CD4-positive, alpha-beta memory T cell (primary cell): ENCODE results near the gene MIAT. TPM values are rescaled to one million over a fixed set of nuclear protein-coding genes. Genes with fewer than 3 reads are reported as not detected.

Experiments used
- CTCF ChIA-PET: fragments of 350-600 bp; sonication (Branson Sonifier 250); formaldehyde crosslinking; loops from one replicate; lab custom pipeline; 2021; ENCODE audit warnings: inconsistent platforms; ENCODE audit not compliant: partially characterized antibody; lab: Charles Lee
- POLR2A ChIA-PET: fragments of 350-600 bp; sonication (Branson Sonifier 250); formaldehyde crosslinking; loops from one replicate; lab custom pipeline; 2021; ENCODE audit not compliant: partially characterized antibody; lab: Charles Lee
- DNase-seq, 5 donors: peaks; one replicate each; pipeline versions ENCODE4 v3.0.0 to v3.0.0-alpha.2; 2020 to 2022; ENCODE audit warnings: mixed read lengths in 1 of 5
- H3K27ac ChIP-seq: one replicate; pipeline ENCODE4 v1.7.0; 2013; ENCODE audit warnings: low read depth, low read length
- H3K27me3 ChIP-seq: 2 replicates; pipeline ENCODE4 v1.7.0; 2013; ENCODE audit warnings: mild to moderate bottlenecking, low read length, moderate library complexity; ENCODE audit not compliant: insufficient read depth
- H3K36me3 ChIP-seq: 2 replicates; pipeline ENCODE4 v1.7.0; 2013; ENCODE audit warnings: mild to moderate bottlenecking, low read length, moderate library complexity; ENCODE audit not compliant: insufficient read depth
- H3K4me1 ChIP-seq: 2 replicates; pipeline ENCODE4 v1.7.0; 2013; ENCODE audit warnings: mild to moderate bottlenecking, low read length, moderate library complexity; ENCODE audit not compliant: insufficient read depth
- H3K4me3 ChIP-seq, 2 donors: one replicate each; pipeline ENCODE4 v1.7.0; 2013; ENCODE audit warnings: low read length in 2 of 2, mild to moderate bottlenecking in 1 of 2
- H3K9me3 ChIP-seq, 2 donors: one replicate each; pipeline ENCODE4 v1.7.0; 2013; ENCODE audit warnings: low read length in 2 of 2, control low read depth in 1 of 2; ENCODE audit not compliant: control insufficient read depth in 1 of 2
- H3K27ac Mint-ChIP-seq, 7 donors: one replicate each; pipeline ENCODE4 v1.8.0; 2020 to 2021; ENCODE audit warnings: mixed read lengths in 7 of 7, mild to moderate bottlenecking in 6 of 7, inconsistent platforms in 3 of 7, moderate library complexity in 3 of 7
- H3K27me3 Mint-ChIP-seq, 2 donors: one replicate each; pipeline ENCODE4 v1.8.0; 2020 to 2021; ENCODE audit warnings: mixed read lengths in 2 of 2
- H3K36me3 Mint-ChIP-seq, 2 donors: one replicate each; pipeline ENCODE4 v1.8.0; 2020 to 2021; ENCODE audit warnings: mixed read lengths in 2 of 2, inconsistent platforms in 1 of 2, mild to moderate bottlenecking in 1 of 2
- H3K4me1 Mint-ChIP-seq, 4 donors: one replicate each; pipeline ENCODE4 v1.8.0; 2020 to 2021; ENCODE audit warnings: mixed read lengths in 4 of 4, mild to moderate bottlenecking in 1 of 4
- H3K4me3 Mint-ChIP-seq, 8 donors: one replicate each; pipeline ENCODE4 v1.8.0; 2020 to 2021; ENCODE audit warnings: mixed read lengths in 8 of 8, mild to moderate bottlenecking in 7 of 8, moderate library complexity in 6 of 8, inconsistent platforms in 3 of 8
- H3K9me3 Mint-ChIP-seq, 8 donors: one replicate each; pipeline ENCODE4 v1.8.0; 2020 to 2021; ENCODE audit warnings: mixed read lengths in 8 of 8, mild to moderate bottlenecking in 5 of 8, inconsistent platforms in 3 of 8, moderate library complexity in 1 of 8
- intact Hi-C: fragments of 100-400 bp; cut with micrococcal nuclease; formaldehyde crosslinking; loops from one replicate; pipeline ENCODE4 v1.15.1; 2023
- polyA plus RNA-seq, 2 donors: library from polyadenylated mRNA; unstranded; fragments of 300-500 nt; fragmentation: Illumina TruSeq; gene quantifications; one replicate each; pipeline ENCODE4 v1.2.3, GENCODE V29; 2021
- total RNA-seq, 2 experiments: library from RNA; stranded (reverse); gene quantifications; one replicate each; pipeline ENCODE4 v1.2.3, GENCODE V29; 2021

MIAT gene
- total and polyA plus RNA-seq, 4 experiments from 2014 or later, result 0.54 to 270 (median 132) TPM

DNA sequence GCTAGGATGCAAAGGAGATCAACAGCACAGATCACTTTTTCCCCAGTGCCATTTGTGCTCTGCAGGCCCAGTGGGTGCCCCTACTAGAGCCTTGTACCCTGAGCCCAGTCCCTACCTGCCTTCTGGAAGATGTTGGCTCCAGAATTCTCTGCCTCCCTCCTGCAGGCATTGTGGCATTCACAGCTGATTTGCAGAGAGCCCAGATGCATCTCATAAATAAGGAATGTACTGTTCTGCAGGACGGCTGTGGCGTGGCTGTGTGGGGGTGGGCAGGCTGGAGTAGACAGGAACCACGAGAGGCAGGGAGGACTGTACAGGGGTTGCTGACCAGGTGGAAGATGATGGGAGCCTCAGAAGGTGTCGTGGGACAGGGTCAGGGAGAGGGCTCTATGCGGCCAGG is 11.2 kb upstream of the MIAT start:
- intact Hi-C loops, result no loop called here
- Histone ChIP-seq H3K4me1 (peaks cover 84% of the 10 kb centered on the region), H3K4me3 (no peak overlapping the region), H3K9me3 (no peaks in the 10 kb centered on the region), H3K27ac (no peak overlapping the region), H3K36me3 (no peaks in the 10 kb centered on the region), H3K27me3 (no peaks in the 10 kb centered on the region)
- peaks cover 62 to 84% (median 73%) of the 10 kb centered on the region in 4 donors for H3K4me1 Mint-ChIP-seq
- H3K4me3 Mint-ChIP-seq, result peak overlapping the region in 2 of 8 donors; percentile 44 to 82
- ChIA-PET POLR2A (interaction anchor here (1.6 to 3.0 kb wide), 2 partner anchors 12 to 36 kb away, joined by 4 to 11 read pairs; partner anchors contain the start of gene MIAT), CTCF (no interaction called here)
- no peaks in the 10 kb centered on the region for H3K36me3 Mint-ChIP-seq
- H3K27ac Mint-ChIP-seq, result peak overlapping the region in 4 of 7 donors; percentile 4 to 84 (median 63)
- DNase-seq, result no peak
- no peaks in the 10 kb centered on the region for H3K9me3 Mint-ChIP-seq
- H3K27me3 Mint-ChIP-seq, result no peaks in the 10 kb centered on the region

DNA sequence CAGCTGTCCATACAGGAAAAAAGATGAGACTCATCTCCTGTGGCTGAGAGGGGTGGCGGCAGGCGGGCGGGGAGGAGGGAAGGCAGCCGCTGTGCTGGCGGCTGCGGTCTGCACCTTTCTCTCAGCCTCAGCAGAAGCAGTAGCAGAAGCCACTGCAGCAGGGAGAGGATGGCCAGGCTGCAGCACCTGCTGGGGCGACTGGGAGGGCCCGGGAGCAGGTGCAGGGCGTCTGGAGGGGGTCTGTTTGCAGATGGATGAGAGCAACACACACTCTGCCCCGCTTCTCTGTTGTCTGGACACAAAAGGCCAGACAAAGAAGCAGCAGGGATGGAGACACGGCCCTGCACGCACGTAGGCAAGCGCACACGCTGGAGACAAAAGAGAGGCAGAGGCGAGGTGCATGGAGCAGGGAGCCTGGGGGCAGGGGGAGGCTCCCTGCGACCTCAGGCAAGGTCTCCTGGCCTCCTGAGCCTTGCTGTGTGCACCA is 9.3 kb upstream of the MIAT start:
- no peaks in the 10 kb centered on the region for H3K9me3 Mint-ChIP-seq
- H3K36me3 Mint-ChIP-seq, result no peaks in the 10 kb centered on the region
- Histone ChIP-seq H3K27me3 (no peaks in the 10 kb centered on the region), H3K36me3 (no peaks in the 10 kb centered on the region), H3K9me3 (no peaks in the 10 kb centered on the region), H3K27ac (no peak overlapping the region), H3K4me3 (peak overlapping the region in 1 of 2 donors; percentile 23), H3K4me1 (peaks cover 65% of the 10 kb centered on the region)
- peak overlapping the region in 7 of 8 donors; percentile 21 to 74 (median 59) for H3K4me3 Mint-ChIP-seq
- CTCF ChIA-PET, result no interaction called here
- H3K27me3 Mint-ChIP-seq, result no peaks in the 10 kb centered on the region
- intact Hi-C loops, result no loop called here
- POLR2A ChIA-PET, result interaction anchor here (1.3 to 3.0 kb wide), 2 partner anchors 10 to 164 kb away, joined by 4 to 11 read pairs; partner anchors contain the start of genes HPS4, MIAT and SRRD
- peaks cover 46 to 70% (median 56%) of the 10 kb centered on the region in 4 donors for H3K4me1 Mint-ChIP-seq
- H3K27ac Mint-ChIP-seq, result peak overlapping the region; percentile 11 to 77 (median 57)
- DNase-seq, result peak in 4 of 5 donors; percentile 37 to 63 (median 42)

DNA sequence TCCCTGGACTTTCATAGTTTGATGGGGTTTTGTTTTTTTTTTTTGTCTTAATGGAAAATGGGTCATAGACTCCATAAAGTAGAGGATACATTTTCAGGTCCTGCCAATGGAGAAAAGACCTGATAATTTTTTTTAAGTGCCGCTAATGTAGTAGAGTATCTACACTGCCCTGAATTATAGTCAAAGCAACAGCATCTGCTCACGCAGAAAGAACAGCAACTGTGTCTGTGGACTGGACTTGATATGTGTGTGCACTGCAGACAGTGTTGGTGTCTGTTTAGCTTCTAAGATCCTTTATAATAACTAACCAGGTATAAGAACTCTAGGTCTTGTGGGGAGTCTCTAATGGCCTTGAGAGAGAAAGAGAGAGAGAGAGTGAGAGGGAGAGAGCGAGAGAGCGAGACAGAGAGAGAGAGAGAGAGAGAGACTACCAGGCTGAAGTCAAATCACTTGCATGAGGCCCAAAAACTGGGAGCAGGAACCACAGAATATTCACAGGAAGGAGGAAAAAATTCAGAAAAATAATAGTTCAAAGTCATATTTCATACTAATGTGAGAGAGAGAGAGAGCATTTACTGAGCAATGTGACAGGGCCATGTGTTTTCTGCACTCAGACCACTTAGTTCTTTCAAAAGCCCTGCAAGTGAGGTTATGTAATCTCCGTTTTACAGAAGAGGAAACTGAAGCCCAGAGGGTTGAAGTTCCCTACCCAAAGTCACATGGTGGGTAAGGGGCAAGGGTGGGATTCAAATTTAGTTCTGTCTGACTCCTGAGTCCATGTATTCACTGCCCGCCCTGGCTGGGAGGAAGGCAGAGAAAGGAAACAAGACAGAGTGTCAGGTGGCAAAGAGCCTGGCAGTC is 8.6 kb upstream of the MIAT start:
- no peak for DNase-seq
- Mint-ChIP-seq H3K27me3 (no peaks in the 10 kb centered on the region), H3K4me1 (peaks cover 39 to 63% (median 49%) of the 10 kb centered on the region in 4 donors), H3K9me3 (no peaks in the 10 kb centered on the region), H3K27ac (peak overlapping the region; percentile 47 to 85 (median 58)), H3K36me3 (no peaks in the 10 kb centered on the region), H3K4me3 (peak overlapping the region; percentile 7 to 74 (median 60))
- ChIA-PET POLR2A (interaction anchor here (3.0 kb wide), 1 partner anchor 9 kb away, joined by 11 read pairs; the partner anchor contains the start of gene MIAT), CTCF (no interaction called here)
- Histone ChIP-seq H3K27ac (no peak overlapping the region), H3K4me3 (no peak overlapping the region), H3K27me3 (no peaks in the 10 kb centered on the region), H3K9me3 (no peaks in the 10 kb centered on the region), H3K36me3 (no peaks in the 10 kb centered on the region), H3K4me1 (peaks cover 58% of the 10 kb centered on the region)
- intact Hi-C loops, result no loop called here

DNA sequence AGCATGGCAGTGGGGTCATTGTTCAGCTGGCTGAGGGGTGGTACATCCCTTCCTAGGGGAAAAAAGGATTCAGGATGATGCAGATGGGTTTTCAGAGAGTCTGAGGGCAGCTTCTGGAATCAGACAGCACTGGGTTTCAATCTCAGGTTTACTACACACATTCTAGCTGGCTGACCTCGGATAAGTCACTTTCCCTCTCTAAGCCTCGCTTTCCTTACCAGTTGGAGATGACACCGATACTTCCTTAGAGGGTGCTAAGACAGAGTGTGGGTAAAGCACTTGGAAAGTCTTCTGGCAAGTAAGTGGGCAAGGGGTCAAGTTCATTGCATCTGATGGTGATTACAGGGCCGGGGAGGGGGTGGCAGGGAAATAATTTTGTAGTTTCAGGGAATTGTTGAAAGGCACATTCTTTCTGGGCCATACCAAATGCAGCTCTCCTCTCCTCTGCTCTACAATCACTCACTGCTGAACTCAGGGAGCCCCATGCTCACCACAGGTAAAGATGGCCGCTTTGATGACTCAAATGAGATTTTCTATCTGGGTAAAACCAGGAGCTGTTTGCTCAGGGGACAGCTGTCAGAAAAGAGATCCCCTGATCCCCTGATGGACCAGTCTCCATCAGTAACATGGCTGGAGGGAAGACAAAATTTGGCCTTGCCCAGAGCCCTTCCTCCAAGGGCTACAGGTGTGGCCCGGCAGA is 6.5 kb upstream of the MIAT start:
- no peak overlapping the region for H3K27ac ChIP-seq
- no peaks in the 10 kb centered on the region for H3K9me3 ChIP-seq
- DNase-seq, result no peak
- no peaks in the 10 kb centered on the region for H3K36me3 Mint-ChIP-seq
- H3K27ac Mint-ChIP-seq, result peak overlapping the region in 3 of 7 donors; percentile 2 to 74 (median 50)
- no peaks in the 10 kb centered on the region for H3K36me3 ChIP-seq
- H3K4me3 ChIP-seq, result no peak overlapping the region
- H3K4me1 Mint-ChIP-seq, result peaks cover 26 to 41% (median 31%) of the 10 kb centered on the region in 4 donors
- H3K27me3 Mint-ChIP-seq, result no peaks in the 10 kb centered on the region
- ChIA-PET CTCF (interaction anchor here (0.7 to 1.4 kb wide), 3 partner anchors 9 to 151 kb away, joined by 4 to 5 read pairs (median 4); no protein-coding TSS in a partner anchor), POLR2A (interaction anchor here (0.6 to 1.1 kb wide), 2 partner anchors 56 to 167 kb away, joined by 3 to 7 read pairs; partner anchors contain the start of genes HPS4 and SRRD)
- no peaks in the 10 kb centered on the region for H3K9me3 Mint-ChIP-seq
- H3K27me3 ChIP-seq, result no peaks in the 10 kb centered on the region
- H3K4me3 Mint-ChIP-seq, result peak overlapping the region in 1 of 8 donors; percentile 32
- intact Hi-C loops, result no loop called here
- H3K4me1 ChIP-seq, result peaks cover 37% of the 10 kb centered on the region

DNA sequence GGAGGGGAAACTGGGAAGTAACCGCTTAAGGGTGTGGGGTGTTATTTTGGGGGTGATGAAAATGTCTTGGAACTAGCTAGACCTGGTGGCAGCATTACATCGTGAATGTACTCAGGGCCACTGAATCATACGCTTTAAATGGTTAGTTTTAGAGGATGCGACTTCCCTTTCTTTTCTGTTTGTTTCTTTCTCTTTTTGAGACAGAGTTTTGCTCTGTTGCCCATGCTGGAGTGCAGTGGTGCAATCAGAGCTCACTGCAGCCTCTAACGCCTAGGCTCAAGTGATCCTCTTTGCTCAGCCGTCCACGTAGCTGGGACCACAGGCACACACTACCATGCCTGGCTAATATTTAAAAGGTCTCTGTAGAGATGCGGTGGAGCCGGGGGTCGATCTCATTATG is 5.6 kb upstream of the MIAT start:
- ChIA-PET CTCF (interaction anchor here (1.2 kb wide), 1 partner anchor 10 kb away, joined by 4 read pairs; no protein-coding TSS in a partner anchor), POLR2A (interaction anchor here (1.1 kb wide), 1 partner anchor 168 kb away, joined by 7 read pairs; the partner anchor contains the start of genes HPS4 and SRRD)
- no peak for DNase-seq
- intact Hi-C loops, result no loop called here
- H3K9me3 ChIP-seq, result no peaks in the 10 kb centered on the region
- Mint-ChIP-seq H3K9me3 (no peaks in the 10 kb centered on the region), H3K4me1 (peaks cover 21 to 32% (median 25%) of the 10 kb centered on the region in 4 donors), H3K27ac (no peak overlapping the region), H3K4me3 (no peak overlapping the region), H3K27me3 (no peaks in the 10 kb centered on the region), H3K36me3 (no peaks in the 10 kb centered on the region)
- H3K27me3 ChIP-seq, result no peaks in the 10 kb centered on the region
- H3K27ac ChIP-seq, result no peak overlapping the region
- H3K4me1 ChIP-seq, result peaks cover 27% of the 10 kb centered on the region
- H3K4me3 ChIP-seq, result no peak overlapping the region
- no peaks in the 10 kb centered on the region for H3K36me3 ChIP-seq

DNA sequence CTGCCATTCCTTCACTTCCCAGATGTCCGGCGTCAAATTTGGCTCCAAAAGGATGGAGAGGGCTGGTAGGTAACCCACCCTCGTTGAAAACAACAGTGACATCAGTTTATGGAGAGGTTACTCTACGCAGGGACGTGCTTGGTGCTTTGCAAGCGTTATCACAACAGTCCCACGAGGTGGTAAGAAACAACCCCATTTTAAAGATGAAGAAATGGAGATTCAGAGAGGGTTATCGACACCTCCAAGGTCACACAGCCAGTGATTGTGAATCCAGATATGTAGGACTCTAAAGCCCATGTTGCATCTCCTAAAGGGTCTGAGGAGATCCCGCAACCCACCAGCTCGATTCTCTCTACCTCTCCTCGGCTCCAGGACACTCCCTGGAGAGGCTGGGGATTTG is 773 bp downstream of the MIAT start:
- Mint-ChIP-seq H3K27me3 (no peaks in the 10 kb centered on the region), H3K27ac (peak overlapping the region; percentile 70 to 94 (median 85)), H3K4me1 (peaks cover 17 to 37% (median 25%) of the 10 kb centered on the region in 4 donors), H3K4me3 (peak overlapping the region; percentile 91 to 97 (median 94)), H3K9me3 (no peaks in the 10 kb centered on the region), H3K36me3 (peaks cover 0 to 6% of the 10 kb centered on the region in 2 donors)
- no peaks in the 10 kb centered on the region for H3K9me3 ChIP-seq
- no peaks in the 10 kb centered on the region for H3K27me3 ChIP-seq
- no peaks in the 10 kb centered on the region for H3K36me3 ChIP-seq
- peak in 1 of 5 donors; percentile 20 for DNase-seq
- CTCF ChIA-PET, result interaction anchor here (2.4 kb wide), 1 partner anchor 10 kb away, joined by 7 read pairs; no protein-coding TSS in a partner anchor
- H3K4me1 ChIP-seq, result peaks cover 29% of the 10 kb centered on the region
- POLR2A ChIA-PET, result interaction anchor here (1.0 to 7.2 kb wide), 6 partner anchors 9 to 174 kb away, joined by 3 to 95 read pairs (median 8); partner anchors contain the start of genes HPS4, SRRD and TPST2
- intact Hi-C loops, result loop anchor here (2.0 to 5.0 kb wide), 2 partner anchors 175 to 231 kb away; partner anchors contain the start of genes ASPHD2, HPS4 and SRRD
- H3K4me3 ChIP-seq, result peak overlapping the region; percentile 90 to 95
- peak overlapping the region; percentile 58 for H3K27ac ChIP-seq
